Measurements from ENCODE around the gene CLN6. TPM values are rescaled to one million over a fixed set of nuclear protein-coding genes. Genes with fewer than 3 reads are reported as not detected.
A peak's percentile ranks its signal among the peaks of the same experiment; 100 is the strongest.
"Not testable (repeated sequence)": the region's sequence is repeated elsewhere in the genome, so short reads cannot be mapped to it uniquely, and the experiment has no call there.

CLN6 gene
- total RNA-seq, 1 donor from 2014 or later = 18.0 TPM

GRCh38 chr15:68218331-68218730 lies 11.2 kb downstream of the CLN6 start:
- DNase-seq (ENCODE audit: low spot score) = peak; percentile 26
- H3K4me3 Mint-ChIP-seq (ENCODE audit: unreplicated experiment) = no peak overlapping the region
- no peak for TF ChIP-seq CTCF (IDR thresholded peaks at IDR 0.05)
- no peaks in the 10 kb centered on the region for H3K27me3 Mint-ChIP-seq (ENCODE audit: low read depth)
- no peaks in the 10 kb centered on the region for H3K9me3 Mint-ChIP-seq (ENCODE audit: low read depth)
- H3K4me1 Mint-ChIP-seq (ENCODE audit: low read depth) = no peaks in the 10 kb centered on the region
- no peak overlapping the region for H3K27ac Mint-ChIP-seq (ENCODE audit: unreplicated experiment)
- peaks cover 3% of the 10 kb centered on the region for H3K36me3 Mint-ChIP-seq (ENCODE audit: low read depth)

- Mint-ChIP-seq H3K27ac (ENCODE audit: unreplicated experiment) (no peak overlapping the region), H3K4me3 (ENCODE audit: unreplicated experiment) (no peak overlapping the region), H3K36me3 (ENCODE audit: low read depth) (peaks cover 3% of the 10 kb centered on the region), H3K27me3 (ENCODE audit: low read depth) (no peaks in the 10 kb centered on the region), H3K9me3 (ENCODE audit: low read depth) (no peaks in the 10 kb centered on the region), H3K4me1 (ENCODE audit: low read depth) (no peaks in the 10 kb centered on the region)
- no peak for DNase-seq (ENCODE audit: low spot score)
- no peak for TF ChIP-seq CTCF (IDR thresholded peaks at IDR 0.05)
Observed at GRCh38 chr15:68217341-68217740, 12.2 kb downstream of the CLN6 start.

- Mint-ChIP-seq H3K27ac (ENCODE audit: unreplicated experiment) (no peak overlapping the region), H3K9me3 (ENCODE audit: low read depth) (no peaks in the 10 kb centered on the region), H3K4me3 (ENCODE audit: unreplicated experiment) (no peak overlapping the region), H3K27me3 (ENCODE audit: low read depth) (no peaks in the 10 kb centered on the region), H3K36me3 (ENCODE audit: low read depth) (peaks cover 3% of the 10 kb centered on the region), H3K4me1 (ENCODE audit: low read depth) (no peaks in the 10 kb centered on the region)
- no peak for TF ChIP-seq CTCF (IDR thresholded peaks at IDR 0.05)
- DNase-seq (ENCODE audit: low spot score) = no peak
Observed at GRCh38 chr15:68214838-68215254, 14.7 kb downstream of the CLN6 start.

- Mint-ChIP-seq H3K4me3 (ENCODE audit: unreplicated experiment) (no peak overlapping the region), H3K27ac (ENCODE audit: unreplicated experiment) (no peak overlapping the region), H3K4me1 (ENCODE audit: low read depth) (no peaks in the 10 kb centered on the region)
Observed at GRCh38 chr15:68213991-68214837, 15.3 kb downstream of the CLN6 start.

GRCh38 chr15:68213491-68213845 lies 16.1 kb downstream of the CLN6 start:
- not testable (repeated sequence) for H3K36me3 Mint-ChIP-seq (ENCODE audit: low read depth); H3K27ac Mint-ChIP-seq (ENCODE audit: unreplicated experiment); H3K9me3 Mint-ChIP-seq (ENCODE audit: low read depth); H3K27me3 Mint-ChIP-seq (ENCODE audit: low read depth); H3K4me3 Mint-ChIP-seq (ENCODE audit: unreplicated experiment); DNase-seq (ENCODE audit: low spot score); H3K4me1 Mint-ChIP-seq (ENCODE audit: low read depth)

More at GRCh38 chr15:68213991-68214837, 15.3 kb downstream of the CLN6 start:
- DNase-seq (ENCODE audit: low spot score) = no peak
- Mint-ChIP-seq H3K9me3 (ENCODE audit: low read depth) (no peaks in the 10 kb centered on the region), H3K36me3 (ENCODE audit: low read depth) (peaks cover 3% of the 10 kb centered on the region), H3K27me3 (ENCODE audit: low read depth) (no peaks in the 10 kb centered on the region)
- TF ChIP-seq CTCF (IDR thresholded peaks at IDR 0.05) = no peak

All from chondrocyte (in vitro differentiated cells).